Neural crest cell (in vitro differentiated cells): Measurements from ENCODE around the gene MPO. TPM values are rescaled to one million over a fixed set of nuclear protein-coding genes. Genes with fewer than 3 reads are reported as not detected.

Experiments
- DNase-seq: peaks from one replicate; pipeline ENCODE4 v3.0.0; 2021; ENCODE audit warnings: low read depth, mixed read lengths, low spot score
- H3K27ac Mint-ChIP-seq: one replicate; pipeline ENCODE4 v1.8.0; 2021; ENCODE audit warnings: mild to moderate bottlenecking, mixed read lengths; ENCODE audit not compliant: unreplicated experiment
- H3K27me3 Mint-ChIP-seq: 2 replicates; pipeline ENCODE4 v1.8.0; 2021; ENCODE audit warnings: low read depth, mild to moderate bottlenecking, mixed read lengths
- H3K36me3 Mint-ChIP-seq: 2 replicates; pipeline ENCODE4 v1.8.0; 2021; ENCODE audit warnings: low read depth, mild to moderate bottlenecking, mixed read lengths
- H3K4me1 Mint-ChIP-seq: 2 replicates; pipeline ENCODE4 v1.8.0; 2021; ENCODE audit warnings: mixed read lengths
- H3K4me3 Mint-ChIP-seq: one replicate; pipeline ENCODE4 v1.8.0; 2021; ENCODE audit warnings: mild to moderate bottlenecking, mixed read lengths
- H3K9me3 Mint-ChIP-seq: 2 replicates; pipeline ENCODE4 v1.8.0; 2021; ENCODE audit warnings: mixed read lengths
- total RNA-seq: library from RNA; stranded (reverse); gene quantifications from 2 replicates; pipeline ENCODE4 v1.2.1, GENCODE V29; 2021
- TF ChIP-seq, protein P1 (sequence below): fragments of 200-600 bp; sonication (generic); conservative IDR thresholded peaks from 2 replicates; pipeline ENCODE4 v1.5.0; 2021; ENCODE audit warnings: antibody characterized with exemption, mild to moderate bottlenecking

Gene MPO
- total RNA-seq, 1 donor from 2014 or later: not detected

- Mint-ChIP-seq H3K4me1 (no peaks in the 10 kb centered on the region), H3K9me3 (peaks cover 5% of the 10 kb centered on the region), H3K4me3 (no peak overlapping the region), H3K27ac (no peak overlapping the region), H3K36me3 (no peaks in the 10 kb centered on the region), H3K27me3 (peaks cover 90% of the 10 kb centered on the region)
- no peak for DNase-seq
- TF ChIP-seq, protein P1, sequence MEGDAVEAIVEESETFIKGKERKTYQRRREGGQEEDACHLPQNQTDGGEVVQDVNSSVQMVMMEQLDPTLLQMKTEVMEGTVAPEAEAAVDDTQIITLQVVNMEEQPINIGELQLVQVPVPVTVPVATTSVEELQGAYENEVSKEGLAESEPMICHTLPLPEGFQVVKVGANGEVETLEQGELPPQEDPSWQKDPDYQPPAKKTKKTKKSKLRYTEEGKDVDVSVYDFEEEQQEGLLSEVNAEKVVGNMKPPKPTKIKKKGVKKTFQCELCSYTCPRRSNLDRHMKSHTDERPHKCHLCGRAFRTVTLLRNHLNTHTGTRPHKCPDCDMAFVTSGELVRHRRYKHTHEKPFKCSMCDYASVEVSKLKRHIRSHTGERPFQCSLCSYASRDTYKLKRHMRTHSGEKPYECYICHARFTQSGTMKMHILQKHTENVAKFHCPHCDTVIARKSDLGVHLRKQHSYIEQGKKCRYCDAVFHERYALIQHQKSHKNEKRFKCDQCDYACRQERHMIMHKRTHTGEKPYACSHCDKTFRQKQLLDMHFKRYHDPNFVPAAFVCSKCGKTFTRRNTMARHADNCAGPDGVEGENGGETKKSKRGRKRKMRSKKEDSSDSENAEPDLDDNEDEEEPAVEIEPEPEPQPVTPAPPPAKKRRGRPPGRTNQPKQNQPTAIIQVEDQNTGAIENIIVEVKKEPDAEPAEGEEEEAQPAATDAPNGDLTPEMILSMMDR: no peak
Measured at GRCh38 chr17:58262149-58262548, 18.6 kb downstream of the MPO start.

DNA sequence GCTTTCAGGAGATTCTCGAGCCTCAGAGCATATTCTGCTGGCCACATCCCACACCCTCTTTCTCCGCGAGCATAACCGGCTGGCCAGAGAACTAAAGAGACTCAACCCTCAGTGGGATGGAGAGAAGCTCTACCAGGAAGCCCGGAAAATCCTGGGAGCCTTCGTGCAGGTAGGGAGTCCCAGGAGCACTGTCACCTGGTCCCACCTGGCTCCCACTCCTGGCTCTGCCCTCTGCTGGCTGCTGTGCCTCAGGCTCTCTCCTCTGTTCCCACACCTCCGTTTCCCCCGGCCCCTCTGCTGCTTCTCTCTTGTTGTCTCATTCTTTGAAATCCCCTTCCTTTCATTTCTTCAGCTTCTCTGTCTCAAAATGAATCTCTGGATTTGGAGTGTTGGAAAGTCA is 25.9 kb downstream of the MPO start:
- H3K36me3 Mint-ChIP-seq: no peaks in the 10 kb centered on the region
- H3K27ac Mint-ChIP-seq: no peak overlapping the region
- DNase-seq: no peak
- no peaks in the 10 kb centered on the region for H3K9me3 Mint-ChIP-seq
- peaks cover 95% of the 10 kb centered on the region for H3K27me3 Mint-ChIP-seq
- H3K4me3 Mint-ChIP-seq: no peak overlapping the region
- no peaks in the 10 kb centered on the region for H3K4me1 Mint-ChIP-seq
- TF ChIP-seq, protein P1: no peak

DNA sequence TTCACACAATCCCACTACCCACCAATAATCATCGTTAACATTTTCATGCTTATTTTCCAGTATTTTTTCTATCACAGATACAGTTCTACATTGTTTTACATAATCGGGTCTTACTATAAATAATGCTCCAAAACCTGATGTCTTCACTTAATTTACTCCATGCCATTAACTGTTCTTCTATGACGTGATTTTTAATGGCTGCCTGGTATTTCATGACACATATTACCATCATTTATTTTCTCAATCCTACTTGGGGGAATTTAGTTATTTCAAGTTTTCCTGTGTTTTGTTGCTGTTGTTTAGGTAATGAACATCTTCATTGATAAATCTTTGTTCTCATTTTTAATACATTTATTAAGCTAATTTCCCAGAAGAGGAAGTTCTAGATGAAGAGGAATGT is 27.7 kb downstream of the MPO start:
- Mint-ChIP-seq H3K4me1 (no peaks in the 10 kb centered on the region), H3K4me3 (no peak overlapping the region), H3K36me3 (no peaks in the 10 kb centered on the region), H3K27me3 (peaks cover 94% of the 10 kb centered on the region), H3K27ac (no peak overlapping the region), H3K9me3 (no peaks in the 10 kb centered on the region)
- TF ChIP-seq, protein P1: no peak
- DNase-seq: no peak

GRCh38 chr17:58252141-58252540 is 28.6 kb downstream of the MPO start:
- H3K36me3 Mint-ChIP-seq: no peaks in the 10 kb centered on the region
- H3K27me3 Mint-ChIP-seq: peaks cover 91% of the 10 kb centered on the region
- TF ChIP-seq, protein P1: no peak
- no peak overlapping the region for H3K27ac Mint-ChIP-seq
- H3K4me1 Mint-ChIP-seq: no peaks in the 10 kb centered on the region
- no peak for DNase-seq
- H3K4me3 Mint-ChIP-seq: no peak overlapping the region
- no peaks in the 10 kb centered on the region for H3K9me3 Mint-ChIP-seq

DNA sequence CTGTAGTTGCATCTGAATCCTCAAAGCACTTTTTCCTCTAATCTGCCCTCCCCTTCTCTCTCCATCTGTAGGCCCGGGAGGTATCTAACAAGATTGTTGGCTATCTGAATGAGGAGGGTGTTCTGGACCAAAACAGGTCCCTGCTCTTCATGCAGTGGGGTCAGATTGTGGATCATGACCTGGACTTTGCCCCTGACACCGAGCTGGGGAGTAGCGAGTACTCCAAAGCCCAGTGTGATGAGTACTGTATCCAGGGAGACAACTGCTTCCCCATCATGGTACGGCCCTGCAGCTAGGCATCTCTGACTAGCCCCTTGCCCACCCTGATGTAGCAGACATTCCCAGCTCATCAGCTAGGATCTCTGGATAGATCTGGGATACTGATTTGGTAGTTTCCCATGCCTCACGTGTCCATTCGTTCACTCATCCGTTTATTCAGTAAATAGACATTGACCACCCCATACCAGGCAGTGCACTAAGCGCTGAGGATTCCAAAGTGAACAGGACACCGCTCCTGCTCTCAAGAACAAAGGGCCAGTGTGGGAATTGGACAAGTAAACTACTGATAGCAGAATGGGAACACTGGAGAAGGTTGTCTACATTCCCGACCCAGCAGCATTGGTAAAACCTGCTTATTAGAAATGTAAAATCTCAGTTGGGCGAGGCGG is 30.3 kb downstream of the MPO start:
- no peak for DNase-seq
- Mint-ChIP-seq H3K27ac (no peak overlapping the region), H3K27me3 (peaks cover 93% of the 10 kb centered on the region), H3K9me3 (no peaks in the 10 kb centered on the region), H3K36me3 (no peaks in the 10 kb centered on the region), H3K4me3 (no peak overlapping the region), H3K4me1 (no peaks in the 10 kb centered on the region)
- TF ChIP-seq, protein P1: no peak
